GM18498 (cell line): ENCODE results near the gene CD82.
A peak's percentile ranks its signal among the peaks of the same experiment; 100 is the strongest.

Experiments
- ATAC-seq: cut with Tn5 transposase; IDR thresholded peaks from one replicate; pipeline ENCODE4 v1.9.1; 2021; ENCODE audit warnings: mild to moderate bottlenecking, moderate library complexity; ENCODE audit not compliant: unreplicated experiment

CD82 gene

DNA sequence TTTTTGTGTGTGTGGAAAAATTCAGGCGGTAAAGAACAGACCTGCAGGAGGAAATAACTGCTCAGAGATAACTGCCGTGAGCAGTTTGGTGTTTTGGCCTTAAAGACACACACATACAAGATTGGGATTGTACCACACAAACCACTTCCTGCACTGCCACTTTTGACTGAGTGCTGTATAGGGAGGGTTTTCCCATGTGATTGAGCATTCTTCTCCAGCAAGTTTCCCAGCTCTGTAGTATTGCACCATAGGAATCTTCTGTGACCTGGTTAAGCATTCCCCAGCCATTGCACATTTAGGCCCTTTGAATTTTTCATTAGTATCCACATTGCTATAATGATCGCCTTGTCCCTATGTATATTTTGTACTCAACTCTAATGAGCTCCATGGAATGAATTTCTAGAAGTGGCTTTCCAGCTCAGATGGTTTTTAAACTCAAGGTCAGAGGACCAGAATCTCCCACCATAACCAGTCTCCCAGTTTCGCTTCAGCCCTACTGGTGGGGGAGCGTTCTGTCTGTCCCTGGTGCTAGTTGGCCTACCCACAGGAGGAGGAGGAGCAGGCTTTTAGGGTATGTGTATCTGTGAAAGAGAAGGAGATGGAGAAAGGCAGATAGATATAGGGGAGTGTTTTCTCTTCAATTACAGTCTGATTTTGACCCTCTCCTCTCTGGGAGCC lies 9.3 kb downstream of the CD82 start:
- peak; percentile 58 for ATAC-seq

DNA sequence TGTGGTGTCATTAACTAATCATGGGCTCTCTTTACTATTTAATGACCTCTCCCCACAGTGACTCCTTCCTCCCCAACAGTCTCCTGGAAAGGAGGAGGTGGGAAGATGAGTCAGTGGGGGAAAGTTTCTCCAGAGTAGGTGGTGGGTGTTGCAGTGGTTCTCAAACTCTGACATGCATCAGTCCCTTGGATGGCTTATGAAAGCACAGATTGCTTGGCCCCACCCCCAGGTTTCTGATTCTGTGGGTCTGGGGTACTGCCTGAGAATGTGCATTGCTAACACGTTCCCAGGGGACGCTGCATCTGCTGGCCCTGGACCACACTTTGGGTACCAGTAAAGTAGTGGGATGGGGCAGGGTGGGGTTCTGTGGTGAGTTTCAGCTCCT lies 9.8 kb downstream of the CD82 start:
- ATAC-seq, result no peak

DNA sequence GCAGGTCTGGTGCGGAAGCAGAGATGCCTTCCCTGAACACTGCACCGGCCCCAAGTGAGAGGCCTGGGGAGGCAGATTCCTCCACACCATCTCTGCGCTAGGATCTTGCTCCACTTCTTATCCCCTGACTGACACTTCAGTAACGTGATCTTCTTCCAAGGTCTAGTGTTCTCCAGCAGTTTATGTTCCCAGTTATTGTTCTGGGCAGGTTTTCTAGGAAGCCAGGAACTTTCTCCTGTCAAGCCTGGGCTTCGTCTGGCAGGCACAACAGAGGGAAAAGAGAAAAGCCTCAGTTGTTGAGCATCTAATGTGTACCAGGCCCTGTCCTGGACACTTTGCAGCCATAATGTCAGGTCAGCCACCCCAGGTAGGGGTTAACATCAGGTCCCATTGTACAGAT lies 10.5 kb downstream of the CD82 start:
- no peak for ATAC-seq

DNA sequence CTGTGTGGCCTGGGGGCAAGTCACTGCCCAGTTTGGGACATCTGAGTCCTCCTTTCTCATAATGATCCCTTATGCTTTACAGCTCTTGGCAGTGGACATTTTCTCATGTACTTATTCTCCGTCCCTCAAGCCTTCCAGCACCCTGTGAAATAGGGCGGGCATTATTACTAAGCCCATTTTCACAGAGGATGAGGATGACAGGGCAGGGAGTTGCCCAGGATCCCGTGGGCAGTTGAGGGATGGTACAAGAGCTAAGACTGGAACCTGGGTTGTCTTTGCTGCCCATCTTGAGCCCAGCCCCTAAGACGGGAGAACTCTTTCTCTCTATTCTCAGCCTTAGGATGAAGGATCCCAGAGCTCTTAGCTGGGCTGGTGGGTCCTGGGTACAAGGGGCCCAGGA lies 11.2 kb downstream of the CD82 start:
- ATAC-seq, result no peak

DNA sequence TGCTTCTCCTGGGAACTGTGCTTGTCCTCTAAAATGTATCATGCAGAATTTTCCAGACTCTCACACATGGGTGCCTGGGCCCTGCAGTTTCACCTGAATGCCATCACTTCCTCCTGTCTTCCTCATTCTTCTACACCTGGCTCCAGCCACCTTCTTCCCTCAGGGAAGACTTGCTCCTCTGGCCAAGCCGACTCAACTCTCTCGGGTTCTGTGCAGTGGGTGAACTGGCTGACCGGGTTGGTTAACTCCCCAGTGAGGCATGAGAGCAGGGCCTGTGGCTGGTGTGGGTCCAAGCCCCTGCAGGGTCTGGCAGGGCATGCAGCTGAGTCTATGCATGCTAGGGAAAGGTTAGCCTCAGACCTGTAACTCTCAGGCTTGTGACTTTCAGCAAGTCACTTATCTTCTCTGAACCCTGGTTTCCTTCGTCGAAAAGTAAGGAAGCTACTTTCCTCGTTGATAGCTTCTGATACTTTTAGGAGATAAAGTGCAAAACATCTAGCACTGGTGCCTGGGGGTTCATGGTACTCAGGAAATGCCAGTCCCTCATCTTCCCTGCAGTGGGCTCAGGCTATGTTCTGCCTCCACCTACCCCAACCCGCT lies 11.9 kb downstream of the CD82 start:
- ATAC-seq, result no peak

DNA sequence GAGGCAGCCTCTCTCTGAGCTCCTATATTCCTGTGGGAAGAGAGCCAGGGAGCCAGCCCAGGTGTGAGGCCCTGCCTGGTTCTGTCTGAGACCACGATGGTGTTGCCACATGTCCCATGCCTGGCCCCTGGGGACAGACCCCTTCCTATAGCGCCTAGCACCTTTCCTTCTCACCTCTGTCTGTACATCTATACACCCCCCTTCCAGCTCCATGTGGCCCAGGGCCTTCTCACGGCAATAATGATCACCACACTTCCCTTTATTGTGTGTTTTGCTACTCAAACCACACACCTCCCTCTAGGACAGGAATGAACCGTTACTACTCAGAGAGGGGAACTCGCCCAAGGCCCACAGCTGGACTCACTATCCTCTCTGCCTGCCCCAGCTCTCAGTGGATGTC lies 12.8 kb downstream of the CD82 start:
- no peak for ATAC-seq

DNA sequence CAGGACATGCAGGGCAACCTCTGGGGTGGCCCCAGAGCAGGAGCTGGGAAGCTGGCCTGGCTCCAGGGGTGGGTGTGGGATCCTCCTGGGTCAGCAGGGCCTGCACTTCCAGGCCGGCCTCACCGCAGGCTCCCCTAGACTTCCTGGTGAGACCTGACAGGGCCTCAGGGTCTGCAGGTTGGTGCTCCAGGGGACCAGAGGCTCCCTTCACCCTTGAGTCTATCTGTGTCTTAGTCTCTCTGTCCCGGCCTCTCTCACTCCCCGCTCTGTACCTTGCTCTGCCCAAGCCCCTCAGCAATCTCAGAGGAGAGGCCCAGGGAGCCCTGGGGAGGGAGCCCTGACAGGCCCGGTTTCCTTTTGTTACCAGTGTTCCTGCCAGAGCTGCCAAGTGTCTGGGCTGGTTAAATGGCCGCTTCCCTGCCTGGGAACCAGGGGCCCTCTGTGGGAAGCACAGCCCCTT lies 13.9 kb downstream of the CD82 start:
- ATAC-seq, result no peak

DNA sequence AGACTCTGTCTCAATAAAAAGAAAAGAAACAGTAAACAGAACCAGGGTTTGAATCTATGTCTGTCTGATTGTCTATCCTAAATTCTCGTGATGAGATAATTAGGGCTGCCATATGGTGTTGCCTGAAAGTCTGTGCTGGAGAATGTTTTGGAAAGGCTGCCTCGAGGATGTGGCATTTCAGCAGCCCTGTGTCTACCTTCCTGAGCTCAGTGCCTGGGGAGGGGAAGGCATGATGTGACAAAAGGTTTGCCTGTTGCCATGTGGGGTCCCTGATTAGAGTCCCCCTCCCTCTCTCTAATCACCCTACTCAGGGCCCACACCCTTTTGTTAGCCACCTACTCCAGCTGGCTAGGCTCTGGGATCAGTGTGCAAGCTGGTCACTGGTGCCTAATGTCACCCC lies 15.2 kb downstream of the CD82 start:
- ATAC-seq, result no peak

DNA sequence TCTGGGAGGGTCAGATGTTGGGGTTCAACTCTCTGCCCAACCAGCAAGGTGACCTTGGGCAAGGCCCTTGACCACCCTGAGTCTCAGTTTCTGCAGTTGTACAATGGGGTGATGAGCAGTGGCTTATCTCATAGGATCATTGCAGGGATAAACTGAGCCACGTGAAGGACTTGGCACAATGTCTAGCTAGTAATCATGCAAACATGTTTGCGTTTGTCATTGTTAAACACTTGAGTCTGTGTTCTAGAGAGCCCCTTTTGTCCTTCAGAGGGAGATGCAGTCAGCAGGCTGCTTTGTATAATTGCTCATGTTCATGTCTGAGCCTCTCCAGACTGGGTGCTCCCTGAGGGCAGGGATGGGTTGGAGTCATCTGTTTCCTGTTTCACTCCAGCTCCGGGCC lies 15.8 kb downstream of the CD82 start:
- no peak for ATAC-seq

DNA sequence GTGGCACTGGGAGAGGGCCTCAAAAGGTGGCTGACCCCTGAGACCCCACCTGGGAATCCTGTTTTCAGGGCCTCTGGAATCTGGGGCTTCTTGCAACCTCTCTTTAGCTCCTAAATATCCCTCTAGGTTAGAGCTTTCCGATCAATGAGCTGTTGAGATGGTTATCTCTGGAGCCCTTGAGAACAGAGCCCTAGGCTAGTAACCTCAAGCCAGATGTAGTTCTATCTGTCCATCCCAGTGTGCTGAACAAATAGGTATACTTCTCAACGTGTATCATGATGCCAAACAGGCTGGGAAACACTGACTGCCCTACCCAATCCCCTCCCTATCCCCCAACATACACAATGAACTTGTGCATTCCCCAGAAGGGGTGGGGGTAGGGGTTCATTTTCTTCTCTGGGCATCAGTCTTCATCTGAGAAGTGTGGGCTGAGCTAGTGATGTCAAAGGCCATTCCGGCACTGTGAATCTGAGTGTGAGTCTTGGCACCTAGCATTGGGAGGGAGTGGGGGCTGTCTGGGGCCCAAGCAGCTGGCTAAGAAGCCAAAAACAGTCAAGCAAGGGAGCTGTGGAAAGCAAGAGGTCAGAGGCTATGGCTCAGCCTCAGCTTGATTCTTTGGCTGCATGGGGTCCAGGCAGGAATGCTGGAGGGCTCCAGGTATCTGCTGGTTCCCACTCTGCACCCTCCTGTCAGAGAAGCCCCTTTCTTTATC lies 17.3 kb downstream of the CD82 start:
- no peak for ATAC-seq

DNA sequence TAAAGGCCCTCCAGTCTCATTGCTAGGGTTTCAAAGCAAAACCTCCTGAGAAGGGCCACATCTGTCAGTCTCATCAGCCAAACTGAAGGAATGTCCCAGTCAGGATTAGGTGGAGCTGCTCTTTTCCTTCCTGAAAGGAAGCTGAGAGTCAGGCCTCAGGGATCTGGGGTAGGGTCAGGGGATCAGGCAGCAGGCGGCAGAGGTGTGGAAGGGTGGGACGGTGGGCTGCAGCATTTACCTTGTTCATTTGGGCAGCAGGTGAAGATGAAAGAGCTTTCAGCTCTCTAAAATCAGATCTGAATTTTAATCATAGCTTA lies 17.8 kb downstream of the CD82 start:
- no peak for ATAC-seq

DNA sequence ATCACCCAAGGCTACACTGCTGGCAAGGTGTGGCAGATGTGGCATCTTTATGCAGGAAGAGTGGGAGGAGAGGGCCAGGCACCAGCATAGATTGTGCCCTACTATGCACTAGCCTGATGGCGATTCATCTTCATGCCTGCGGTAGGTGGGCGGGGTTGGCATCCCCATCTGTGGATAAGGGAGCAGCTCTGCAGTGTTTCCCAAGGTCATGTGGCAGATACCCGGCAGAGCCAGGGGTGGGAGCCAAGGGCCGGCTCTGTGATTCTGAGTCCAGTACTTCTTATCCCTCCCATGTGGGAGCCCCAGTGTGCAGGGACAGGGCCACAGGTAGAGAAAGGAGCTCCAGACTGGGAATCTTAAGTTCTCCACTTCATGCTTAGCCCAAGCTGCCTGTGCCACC lies 20.0 kb downstream of the CD82 start:
- no peak for ATAC-seq

DNA sequence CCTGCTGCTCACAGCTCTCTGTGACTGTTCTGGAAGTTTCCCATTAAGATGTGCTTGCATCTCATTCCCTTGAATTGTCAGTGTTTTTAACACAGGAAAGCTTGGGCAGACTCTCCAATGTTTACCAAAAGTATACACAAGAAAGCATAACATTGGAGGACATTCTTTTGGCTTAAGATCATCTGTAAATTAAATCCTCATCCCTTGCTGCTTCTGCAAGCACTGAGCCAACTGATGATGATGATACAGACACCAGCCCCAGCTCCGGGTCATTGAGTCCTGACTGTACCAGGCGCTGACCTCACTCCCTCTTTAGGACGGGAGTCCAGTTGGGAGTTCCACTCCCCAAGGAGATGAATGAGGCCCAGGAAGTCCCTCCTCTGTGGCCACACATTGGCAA lies 23.8 kb downstream of the CD82 start:
- no peak for ATAC-seq

DNA sequence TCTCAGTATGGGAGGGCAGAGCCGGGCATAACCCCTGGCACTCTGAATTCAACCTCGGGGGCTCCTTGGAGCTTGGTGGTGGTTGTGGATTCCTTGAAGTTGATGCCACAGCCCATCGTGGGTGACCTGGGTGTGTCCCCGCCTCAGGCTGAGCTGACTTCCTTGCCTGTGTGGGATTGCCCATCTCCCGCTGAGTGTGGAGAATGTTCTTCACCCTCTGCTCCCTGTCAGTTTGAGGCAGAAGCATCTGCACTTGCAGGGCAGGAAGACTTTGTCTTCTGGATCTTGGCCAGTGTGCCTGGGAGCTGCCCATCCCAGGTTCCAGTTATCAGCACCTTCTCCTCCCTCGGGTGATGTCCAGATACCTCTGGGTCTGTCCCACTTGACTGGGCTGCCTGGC lies 25.3 kb downstream of the CD82 start:
- ATAC-seq, result no peak

DNA sequence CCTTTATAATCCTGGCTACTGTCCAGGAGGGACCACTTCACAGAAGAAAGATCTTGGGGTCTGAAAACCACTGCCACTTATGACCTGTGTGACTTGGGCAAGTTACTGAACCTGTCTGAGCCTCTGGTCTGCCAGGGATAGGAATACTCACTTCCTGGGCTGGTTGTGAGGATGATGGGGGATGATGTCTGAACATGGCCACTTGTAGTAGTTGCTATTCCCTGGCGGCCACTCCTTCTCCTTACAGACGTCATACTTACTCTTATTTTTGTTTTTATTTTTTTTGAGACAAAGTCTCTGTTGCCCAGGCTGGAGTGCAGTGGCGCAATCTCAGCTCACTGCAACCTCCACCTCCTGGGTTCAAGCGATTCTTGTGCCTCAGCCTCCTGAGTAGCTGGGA lies 26.1 kb downstream of the CD82 start:
- no peak for ATAC-seq

DNA sequence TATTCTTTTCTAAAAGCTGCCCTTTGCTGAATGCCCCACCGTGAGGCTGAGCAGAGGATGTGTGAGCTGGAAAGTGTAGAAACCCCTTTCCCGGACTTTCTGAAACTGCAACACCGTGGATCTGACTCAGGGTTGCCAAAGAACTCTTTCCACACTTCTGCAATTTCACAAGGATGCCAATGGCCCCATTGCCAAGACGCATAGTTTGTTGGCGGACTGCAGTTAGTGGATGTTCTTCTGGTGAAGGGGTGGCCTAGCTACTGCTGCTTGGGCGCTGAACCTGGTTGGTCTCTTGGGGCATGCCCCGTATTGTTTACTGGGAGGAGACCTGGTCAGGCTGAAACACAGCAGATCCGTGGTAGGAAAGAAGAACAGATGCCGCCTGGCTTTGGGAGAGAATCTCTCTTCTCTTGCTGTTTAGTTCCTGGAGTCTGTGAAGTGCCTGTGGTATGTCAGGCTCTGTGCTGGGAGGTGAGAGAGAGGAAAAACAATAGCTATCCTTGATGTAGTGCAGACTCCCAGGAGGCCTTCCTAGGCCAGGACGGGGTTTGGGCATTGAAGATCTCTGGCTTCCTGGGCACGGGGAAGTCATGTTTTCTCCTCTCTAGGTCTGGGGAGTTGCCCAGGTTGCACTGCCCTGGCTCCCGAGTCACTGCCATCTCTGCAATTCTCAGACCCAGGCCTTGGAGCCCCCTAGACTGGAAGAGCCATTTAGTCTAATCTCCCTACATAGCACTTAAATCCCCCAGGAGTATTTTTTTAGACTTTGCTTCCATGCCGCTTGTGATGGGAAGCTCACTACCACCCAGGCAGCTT lies 26.9 kb downstream of the CD82 start:
- ATAC-seq, result no peak

DNA sequence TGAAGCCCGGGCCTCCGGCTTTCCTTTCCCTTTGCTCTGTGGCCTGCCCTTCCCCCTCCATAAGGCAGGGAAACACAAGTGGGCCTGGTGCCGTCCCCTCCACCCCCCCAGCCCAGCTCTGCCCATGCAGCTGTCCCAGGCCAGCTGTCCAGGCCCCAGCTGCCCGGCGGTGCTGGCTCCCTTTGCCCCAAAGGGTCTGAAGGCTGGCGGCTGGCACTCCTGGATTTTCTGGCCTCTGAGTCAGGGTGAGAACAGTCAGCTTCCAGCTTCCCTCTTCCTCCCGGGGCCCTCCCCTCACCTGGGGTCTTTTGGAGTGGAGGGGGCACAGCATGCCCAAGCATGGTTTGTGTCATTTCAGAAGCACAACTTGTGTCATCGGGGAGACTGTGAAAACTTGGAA lies 27.8 kb downstream of the CD82 start:
- ATAC-seq, result no peak

DNA sequence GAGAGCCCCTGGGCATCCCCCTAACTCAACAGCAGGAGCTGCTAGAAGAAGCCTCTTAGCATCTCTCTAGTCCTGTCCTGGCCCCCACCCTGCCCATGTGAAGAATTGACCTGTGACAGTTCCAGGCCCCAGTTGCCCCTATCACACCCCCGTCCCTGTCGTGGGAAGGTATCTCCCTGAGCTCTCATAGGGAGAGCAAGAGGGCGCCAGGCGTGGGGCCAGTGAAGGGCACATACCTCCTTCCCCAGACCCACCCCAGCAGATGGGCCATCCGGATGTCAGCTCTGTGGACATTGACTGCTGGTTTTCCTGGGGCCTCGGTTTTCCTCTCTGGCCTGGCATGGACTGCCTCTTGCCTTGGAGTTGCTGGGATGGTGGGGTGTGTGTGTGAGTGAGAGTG lies 29.5 kb downstream of the CD82 start:
- no peak for ATAC-seq

DNA sequence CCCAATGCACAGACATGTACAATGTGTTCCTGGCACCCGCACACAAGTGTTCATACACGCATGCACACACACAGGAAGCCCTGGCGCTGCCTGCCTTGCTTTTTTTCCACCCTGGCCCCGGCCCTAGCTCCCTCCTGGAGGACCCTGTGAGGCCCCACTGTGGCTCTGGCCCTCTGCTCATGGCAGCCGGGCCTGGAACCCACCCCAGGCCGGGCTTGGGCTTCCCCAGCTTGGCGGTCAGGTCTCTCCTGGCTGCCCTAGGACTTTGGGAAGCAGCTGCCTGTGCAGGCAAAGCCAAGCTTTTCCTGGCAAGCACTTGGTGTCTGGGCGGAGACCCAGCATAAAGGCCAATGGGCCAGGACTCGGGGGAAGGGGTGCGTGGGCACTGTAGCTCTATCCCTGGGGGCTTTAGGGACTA lies 30.5 kb downstream of the CD82 start:
- no peak for ATAC-seq

DNA sequence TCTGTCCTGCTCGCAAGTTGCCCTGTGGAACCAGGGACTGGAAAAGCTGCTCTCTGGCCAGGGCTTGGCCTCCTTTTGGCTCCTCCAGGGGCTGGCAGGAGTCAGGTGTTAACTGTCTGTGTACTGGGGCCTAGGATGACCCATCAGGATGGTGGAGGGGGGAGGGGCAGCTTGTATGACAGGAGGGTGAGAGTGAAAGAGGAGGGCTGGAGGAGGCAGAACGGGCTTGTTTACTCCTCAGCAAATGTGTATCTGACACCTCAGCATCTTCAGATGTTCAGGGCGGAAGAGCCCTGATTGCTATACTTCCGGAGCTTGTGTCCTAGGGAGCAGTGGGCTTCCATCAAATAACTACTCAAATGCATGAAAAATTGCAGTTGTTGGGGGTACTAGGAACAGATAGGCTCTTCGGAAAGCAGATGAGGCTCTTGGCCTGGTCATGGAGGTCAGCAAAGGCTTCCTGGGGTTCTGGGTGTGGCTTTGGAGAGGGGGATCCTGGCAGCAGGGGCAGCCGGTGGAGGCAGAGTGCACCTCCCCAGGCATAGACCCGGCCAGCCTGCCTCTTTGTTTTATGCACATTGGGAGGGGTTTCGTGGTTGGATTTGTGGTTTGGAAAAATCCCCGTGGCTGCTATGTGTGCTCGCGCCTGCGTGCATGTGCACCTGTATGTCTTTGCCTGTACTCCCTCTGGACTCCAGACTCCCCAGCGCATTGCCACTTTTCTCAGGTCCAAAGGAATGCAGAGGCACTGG lies 31.2 kb downstream of the CD82 start:
- peak; percentile 36 for ATAC-seq
